ENCODE results near the gene TEX36. TPM values are rescaled to one million over a fixed set of nuclear protein-coding genes. Genes with fewer than 3 reads are reported as not detected.

TEX36 gene
- not detected for polyA plus RNA-seq (2012; ENCODE audit: insufficient read depth, insufficient read length, low read depth)

GRCh38 chr10:125683063-125683462 lies at the start of gene TEX36:
TSS of gene TEX36 (minus strand) at chr10:125683163. CDS start at chr10:125682989, 174 bp downstream.
- no peak for TF ChIP-seq CTCF (IDR thresholded peaks at IDR 0.05; ENCODE audit: low read depth, low read length)
- H3K27me3 ChIP-seq, result no peaks in the 10 kb centered on the region
- H3K9me3 ChIP-seq, result no peaks in the 10 kb centered on the region
- no peak within 1 kb of the TSS for H3K4me3 ChIP-seq (ENCODE audit: low read depth, low read length)
- H3K36me3 ChIP-seq, result no peaks in the 10 kb centered on the region
- H3K4me1 ChIP-seq, result no peaks in the 10 kb centered on the region
- DNase-seq, result no peak

- Histone ChIP-seq H3K9me3 (no peaks in the 10 kb centered on the region), H3K27me3 (no peaks in the 10 kb centered on the region), H3K4me1 (no peaks in the 10 kb centered on the region), H3K36me3 (peaks cover 76% of the 10 kb centered on the region), H3K4me3 (ENCODE audit: low read depth, low read length) (no peak overlapping the region)
- no peak for DNase-seq
- TF ChIP-seq CTCF (IDR thresholded peaks at IDR 0.05; ENCODE audit: low read depth, low read length), result no peak
Observed at GRCh38 chr10:125727436-125727835, 44.5 kb upstream of the TEX36 start.

- no peak for DNase-seq
- no peaks in the 10 kb centered on the region for H3K27me3 ChIP-seq
- no peak for TF ChIP-seq CTCF (IDR thresholded peaks at IDR 0.05; ENCODE audit: low read depth, low read length)
- no peaks in the 10 kb centered on the region for H3K9me3 ChIP-seq
- no peak overlapping the region for H3K4me3 ChIP-seq (ENCODE audit: low read depth, low read length)
- H3K4me1 ChIP-seq, result no peaks in the 10 kb centered on the region
- peaks cover 78% of the 10 kb centered on the region for H3K36me3 ChIP-seq
Observed at GRCh38 chr10:125726914-125727313, 44.0 kb upstream of the TEX36 start.

- Histone ChIP-seq H3K4me1 (no peaks in the 10 kb centered on the region), H3K36me3 (peaks cover 55% of the 10 kb centered on the region), H3K4me3 (ENCODE audit: low read depth, low read length) (no peak overlapping the region), H3K27me3 (no peaks in the 10 kb centered on the region), H3K9me3 (no peaks in the 10 kb centered on the region)
- DNase-seq, result no peak
- no peak for TF ChIP-seq CTCF (IDR thresholded peaks at IDR 0.05; ENCODE audit: low read depth, low read length)
Observed at GRCh38 chr10:125722811-125723210, 39.8 kb upstream of the TEX36 start.

- no peak for TF ChIP-seq CTCF (IDR thresholded peaks at IDR 0.05; ENCODE audit: low read depth, low read length)
- H3K4me1 ChIP-seq, result no peaks in the 10 kb centered on the region
- peaks cover 38% of the 10 kb centered on the region for H3K36me3 ChIP-seq
- no peaks in the 10 kb centered on the region for H3K27me3 ChIP-seq
- DNase-seq, result no peak
- H3K4me3 ChIP-seq (ENCODE audit: low read depth, low read length), result no peak overlapping the region; the same call in 1 of the 2 replicates
- no peaks in the 10 kb centered on the region for H3K9me3 ChIP-seq
Observed at GRCh38 chr10:125721035-125721434, 38.1 kb upstream of the TEX36 start.

GRCh38 chr10:125720002-125720382 lies 37.0 kb upstream of the TEX36 start:
- Histone ChIP-seq H3K4me1 (no peaks in the 10 kb centered on the region), H3K36me3 (peaks cover 37% of the 10 kb centered on the region), H3K4me3 (ENCODE audit: low read depth, low read length) (peak overlapping the region; percentile 100), H3K9me3 (no peaks in the 10 kb centered on the region), H3K27me3 (no peaks in the 10 kb centered on the region)
- TF ChIP-seq CTCF (IDR thresholded peaks at IDR 0.05; ENCODE audit: low read depth, low read length), result no peak
- no peak for DNase-seq
